GM23338 (cell line): Measurements from ENCODE around the gene VILL. TPM values are rescaled to one million over a fixed set of nuclear protein-coding genes. Genes with fewer than 3 reads are reported as not detected.

Experiments
- ATAC-seq: fragments of 200-7000 bp; cut with Tn5 transposase; 3 replicates; pipeline ENCODE4 v1.9.1; 2020
- DNase-seq: peaks from one replicate; pipeline ENCODE4 v3.0.0-alpha.2; 2015; ENCODE audit warnings: low spot score
- H2AFZ ChIP-seq: fragments of 200-600 bp; sonication (generic); 2 replicates; pipeline ENCODE4 v1.8.0; 2016; ENCODE audit warnings: antibody characterized with exemption, mild to moderate bottlenecking, moderate library complexity
- H3F3A ChIP-seq: fragments of 200-600 bp; sonication (generic); replicated peaks from 2 replicates; pipeline ENCODE4 v1.8.0; 2017; ENCODE audit warnings: antibody characterized with exemption, mixed run types, low read depth
- H3K27ac ChIP-seq: fragments of 200-600 bp; sonication (generic); 2 replicates; pipeline ENCODE4 v1.6.1; 2016; ENCODE audit warnings: low read depth
- H3K27me3 ChIP-seq: fragments of 200-600 bp; sonication (generic); 2 replicates; pipeline ENCODE4 v1.8.0; 2016; ENCODE audit warnings: mild to moderate bottlenecking, mixed run types, moderate library complexity; ENCODE audit not compliant: insufficient read depth
- H3K36me3 ChIP-seq: fragments of 200-600 bp; sonication (generic); 2 replicates; pipeline ENCODE4 v1.8.0; 2016; ENCODE audit warnings: mild to moderate bottlenecking; ENCODE audit not compliant: insufficient read depth
- H3K4me1 ChIP-seq: fragments of 200-600 bp; sonication (generic); 2 replicates; pipeline ENCODE4 v1.8.0; 2016; ENCODE audit warnings: mild to moderate bottlenecking, moderate library complexity; ENCODE audit not compliant: insufficient read depth
- H3K4me2 ChIP-seq: fragments of 200-600 bp; sonication (generic); 2 replicates; pipeline ENCODE4 v1.7.1; 2017; ENCODE audit warnings: mixed run types
- H3K4me3 ChIP-seq: fragments of 200-600 bp; sonication (generic); 2 replicates; pipeline ENCODE4 v1.6.1; 2016; ENCODE audit warnings: mixed run types
- H3K79me2 ChIP-seq: fragments of 200-600 bp; sonication (generic); replicated peaks from 2 replicates; pipeline ENCODE4 v1.8.0; 2017; ENCODE audit warnings: mild to moderate bottlenecking; ENCODE audit not compliant: insufficient read depth
- H3K9me2 ChIP-seq: fragments of 200-600 bp; sonication (generic); 2 replicates; pipeline ENCODE4 v1.8.0; 2017; ENCODE audit not compliant: insufficient read depth
- H4K20me1 ChIP-seq: fragments of 200-600 bp; sonication (generic); replicated peaks from 2 replicates; pipeline ENCODE4 v1.8.0; 2017; ENCODE audit warnings: mild to moderate bottlenecking; ENCODE audit not compliant: insufficient read depth
- H3K27ac Mint-ChIP-seq: 2 replicates; pipeline ENCODE4 v1.8.0; 2020; ENCODE audit warnings: inconsistent platforms, mild to moderate bottlenecking, moderate library complexity, mixed read lengths
- H3K27me3 Mint-ChIP-seq: 3 replicates; pipeline ENCODE4 v1.8.0; 2022; ENCODE audit warnings: low read depth, mild to moderate bottlenecking, moderate library complexity, mixed read lengths, inconsistent platforms; ENCODE audit not compliant: insufficient read depth, poor library complexity
- H3K36me3 Mint-ChIP-seq: 3 replicates; pipeline ENCODE4 v1.8.0; 2021; ENCODE audit warnings: low read depth, mild to moderate bottlenecking, inconsistent platforms, moderate library complexity, mixed read lengths
- H3K4me1 Mint-ChIP-seq: 3 replicates; pipeline ENCODE4 v1.8.0; 2020; ENCODE audit warnings: mild to moderate bottlenecking, inconsistent platforms, mixed read lengths
- H3K4me3 Mint-ChIP-seq: 3 replicates; pipeline ENCODE4 v1.8.0; 2021; ENCODE audit warnings: moderate library complexity, mild to moderate bottlenecking, inconsistent platforms, mixed read lengths
- H3K9me3 Mint-ChIP-seq: 3 replicates; pipeline ENCODE4 v1.8.0; 2020; ENCODE audit warnings: moderate library complexity, mild to moderate bottlenecking, inconsistent platforms, mixed read lengths
- CREB1 ChIP-seq: fragments of 250-450 bp; sonication (Bioruptor Pico); IDR thresholded peaks from 2 replicates; pipeline ENCODE4 v1.5.0; 2020; ENCODE audit warnings: low read depth, mild to moderate bottlenecking, moderate library complexity
- CTCF ChIP-seq, 2 experiments: fragments of 200-600 bp in 1 of 2; sonication (generic) in 1 of 2; conservative IDR thresholded peaks; 2 replicates each; pipeline versions ENCODE4 v1.5.1 to v1.6.1; 2016 to 2017; ENCODE audit warnings: antibody characterized with exemption in 2 of 2, low read depth in 2 of 2, mild to moderate bottlenecking in 2 of 2, moderate library complexity in 1 of 2
- ETS1 ChIP-seq: IDR thresholded peaks from 2 replicates; pipeline ENCODE4 v1.6.1; 2016; ENCODE audit warnings: antibody characterized with exemption
- EZH2 ChIP-seq: fragments of 200-600 bp; sonication (generic); IDR thresholded peaks from one replicate; pipeline ENCODE4 v1.8.0; 2017; ENCODE audit warnings: antibody characterized with exemption, mild to moderate bottlenecking, low read depth; ENCODE audit not compliant: unreplicated experiment
- EZH2phosphoT487 ChIP-seq: fragments of 200-600 bp; sonication (generic); IDR thresholded peaks from one replicate; pipeline ENCODE4 v1.8.1; 2018; ENCODE audit warnings: antibody characterized with exemption; ENCODE audit not compliant: unreplicated experiment
- POLR2AphosphoS5 ChIP-seq: IDR thresholded peaks from 2 replicates; pipeline ENCODE4 v1.6.1; 2016; ENCODE audit warnings: antibody characterized with exemption, low read depth
- REST ChIP-seq: IDR thresholded peaks from one replicate; pipeline ENCODE4 v1.6.1; 2018; ENCODE audit warnings: antibody characterized with exemption; ENCODE audit not compliant: unreplicated experiment
- STAT1 ChIP-seq: IDR thresholded peaks from one replicate; pipeline ENCODE4 v1.6.1; 2016; ENCODE audit warnings: antibody characterized with exemption; ENCODE audit not compliant: unreplicated experiment
- ZNF331 ChIP-seq: fragments of 250-450 bp; sonication (Bioruptor Pico); IDR thresholded peaks from 2 replicates; pipeline ENCODE4 v1.5.0; 2020; ENCODE audit warnings: low read depth, mild to moderate bottlenecking, moderate library complexity
- ZNF462 ChIP-seq: fragments of 250-450 bp; sonication (Bioruptor Pico); IDR thresholded peaks from 2 replicates; pipeline ENCODE4 v1.5.0; 2020; ENCODE audit warnings: mild to moderate bottlenecking, moderate library complexity
- polyA plus RNA-seq: library from polyadenylated mRNA; unstranded; fragments of >200 nt; fragmentation: Nextera tagmentation; extraction: Ambion mirVana; gene quantifications from 2 replicates; pipeline ENCODE4 v1.2.1, GENCODE V29; 2016
- total RNA-seq: library from RNA; depleted of rRNA; stranded (reverse); fragments of >200 nt; shearing (Covaris generic); gene quantifications from 2 replicates; pipeline ENCODE4 v1.2.3, GENCODE V29; 2014

The VILL gene
- total and polyA plus RNA-seq, 2 experiments from 2014 or later, result 2.7 to 9.8 TPM

- TF ChIP-seq ETS1 (no peak), ZNF462 (CRISPR knock-in tag) (no peak), EZH2phosphoT487 (no peak), CREB1 (no peak)
Measured at GRCh38 chr3:37997342-37997741, 6.8 kb downstream of the VILL start (continued).

- Mint-ChIP-seq H3K27ac (no peak overlapping the region), H3K27me3 (peaks cover 10% of the 10 kb centered on the region), H3K4me1 (peaks cover 21% of the 10 kb centered on the region), H3K36me3 (0 out of 3 replicates have a peak, but pooled peaks cover 3% of the 10 kb centered on the region), H3K9me3 (no peaks in the 10 kb centered on the region), H3K4me3 (no peak overlapping the region; the same call in 2 of the 3 replicates)
- Histone ChIP-seq H3K27ac (no peak overlapping the region), H3K4me1 (peaks cover 18% of the 10 kb centered on the region), H3F3A (peaks cover 4% of the 10 kb centered on the region; the same call in 1 of the 2 replicates), H3K4me3 (peak overlapping the region; percentile 69; the same call in 1 of the 2 replicates), H4K20me1 (no peaks in the 10 kb centered on the region), H3K27me3 (no peaks in the 10 kb centered on the region; the same call in 1 of the 2 replicates), H3K9me2 (no peaks in the 10 kb centered on the region), H3K36me3 (no peaks in the 10 kb centered on the region), H2AFZ (no peak overlapping the region), H3K79me2 (no peaks in the 10 kb centered on the region), H3K4me2 (peak overlapping the region; percentile 97; the same call in 1 of the 2 replicates)
- ATAC-seq (no peak), DNase-seq (no peak)
- no peak for TF ChIP-seq REST
- no peak for TF ChIP-seq EZH2phosphoT487
- no peak for TF ChIP-seq ETS1
- TF ChIP-seq ZNF331 (CRISPR knock-in tag), result no peak
- TF ChIP-seq POLR2AphosphoS5, result no peak
- no peak for TF ChIP-seq CTCF (conservative IDR thresholded peaks at IDR 0.05; ENCODE audit: low read depth in 2 of 2)
- TF ChIP-seq EZH2, result no peak
- no peak for TF ChIP-seq STAT1
Measured at GRCh38 chr3:37997791-37998370, 7.3 kb downstream of the VILL start.
